ENCODE data around the gene CFAP43. TPM values are rescaled to one million over a fixed set of nuclear protein-coding genes. Genes with fewer than 3 reads are reported as not detected.

The CFAP43 gene
- total and polyA plus RNA-seq, 2 donors (not counting 1 experiment from before 2014, with no cell fraction given) = 0.12 TPM; not detected in 1

- Mint-ChIP-seq H3K4me1 (no peaks in the 10 kb centered on the region), H3K4me3 (no peak overlapping the region), H3K9me3 (ENCODE audit: insufficient read depth) (no peaks in the 10 kb centered on the region), H3K27ac (no peak overlapping the region), H3K27me3 (peaks cover 17% of the 10 kb centered on the region)
- Histone ChIP-seq H3K27me3 (replicated peaks in 1 of 4; ENCODE audit: control extremely low read depth in 1 of 4, control insufficient read depth in 3 of 4, insufficient read depth in 4 of 4, low read length in 3 of 4) (peaks cover 0 to 4% (median 2%) of the 10 kb centered on the region in 4 experiments), H2AFZ (ENCODE audit: insufficient read depth, low read depth, low read length, poor library complexity, severe bottlenecking) (no peak overlapping the region), H3K9ac (ENCODE audit: low read length) (no peak overlapping the region), H3K4me3 (ENCODE audit: control extremely low read depth in 1 of 5, extremely low read depth in 1 of 5, insufficient read depth in 1 of 5, low read depth in 2 of 5, low read length in 4 of 5) (no peak overlapping the region), H3K4me2 (replicated peaks; ENCODE audit: low read depth, low read length, poor library complexity, severe bottlenecking) (no peak overlapping the region), H3K9me3 (ENCODE audit: control extremely low read depth in 1 of 3, control insufficient read depth in 2 of 3, insufficient read depth in 1 of 3, low read length in 2 of 3) (no peaks in the 10 kb centered on the region), H3K79me2 (ENCODE audit: control insufficient read depth, insufficient read depth, low read length) (no peaks in the 10 kb centered on the region), H3K36me3 (replicated peaks in 1 of 2; ENCODE audit: control extremely low read depth in 1 of 2, control insufficient read depth in 1 of 2, extremely low read depth in 1 of 2, insufficient read depth in 2 of 2, low read length in 1 of 2) (peaks cover 2 to 3% of the 10 kb centered on the region in 2 experiments), H3K27ac (ENCODE audit: low read length in 2 of 2) (no peak overlapping the region), H3K4me1 (ENCODE audit: control insufficient read depth in 2 of 2, insufficient read depth in 2 of 2, low read length in 2 of 2) (no peaks in the 10 kb centered on the region), H4K20me1 (ENCODE audit: control insufficient read depth, insufficient read depth, low read length, poor library complexity, severe bottlenecking) (no peaks in the 10 kb centered on the region)
- ChIA-PET CTCF (no interaction called here), POLR2A (no interaction called here)
- intact Hi-C loops (cut with micrococcal nuclease) = no loop called here
- TF ChIP-seq EZH2 (IDR thresholded peaks at IDR 0.05; ENCODE audit: borderline replicate concordance, insufficient read depth, low read depth, low read length, poor library complexity, severe bottlenecking) = no peak
- no peak for TF ChIP-seq CTCF (IDR thresholded peaks at IDR 0.05)
- no CpG with 5 or more reads among the region's 3 CpGs for WGBS (ENCODE audit: insufficient coverage)
- DNase-seq (no peak), ATAC-seq (ENCODE audit: low read depth) (no peak)
Observed at GRCh38 chr10:104130041-104130440, 102.1 kb downstream of the CFAP43 start.

- Histone ChIP-seq H3K9me3 (ENCODE audit: control extremely low read depth in 1 of 3, control insufficient read depth in 2 of 3, insufficient read depth in 1 of 3, low read length in 2 of 3) (no peaks in the 10 kb centered on the region), H4K20me1 (ENCODE audit: control insufficient read depth, insufficient read depth, low read length, poor library complexity, severe bottlenecking) (no peaks in the 10 kb centered on the region), H3K4me2 (replicated peaks; ENCODE audit: low read depth, low read length, poor library complexity, severe bottlenecking) (no peak overlapping the region), H3K9ac (ENCODE audit: low read length) (no peak overlapping the region), H2AFZ (ENCODE audit: insufficient read depth, low read depth, low read length, poor library complexity, severe bottlenecking) (no peak overlapping the region), H3K4me1 (ENCODE audit: control insufficient read depth in 2 of 2, insufficient read depth in 2 of 2, low read length in 2 of 2) (no peaks in the 10 kb centered on the region), H3K27me3 (replicated peaks in 1 of 4; ENCODE audit: control extremely low read depth in 1 of 4, control insufficient read depth in 3 of 4, insufficient read depth in 4 of 4, low read length in 3 of 4) (peaks cover 0 to 3% (median 1%) of the 10 kb centered on the region in 4 experiments), H3K79me2 (ENCODE audit: control insufficient read depth, insufficient read depth, low read length) (no peaks in the 10 kb centered on the region), H3K36me3 (replicated peaks in 1 of 2; ENCODE audit: control extremely low read depth in 1 of 2, control insufficient read depth in 1 of 2, extremely low read depth in 1 of 2, insufficient read depth in 2 of 2, low read length in 1 of 2) (peaks cover 2 to 3% of the 10 kb centered on the region in 2 experiments), H3K27ac (ENCODE audit: low read length in 2 of 2) (no peak overlapping the region), H3K4me3 (ENCODE audit: control extremely low read depth in 1 of 5, extremely low read depth in 1 of 5, insufficient read depth in 1 of 5, low read depth in 2 of 5, low read length in 4 of 5) (no peak overlapping the region)
- 100% methylated on average over 1 of the region's 2 CpGs for WGBS (ENCODE audit: insufficient coverage)
- ATAC-seq (ENCODE audit: low read depth) = no peak
- no peak overlapping the region for H3K27ac Mint-ChIP-seq
- DNase-seq = no peak
- POLR2A ChIA-PET = interaction anchor here (0.5 kb wide), 1 partner anchor 217 kb away, joined by 5 read pairs; no protein-coding TSS in a partner anchor
- no peaks in the 10 kb centered on the region for H3K9me3 Mint-ChIP-seq (ENCODE audit: insufficient read depth)
- TF ChIP-seq EZH2 (IDR thresholded peaks at IDR 0.05; ENCODE audit: borderline replicate concordance, insufficient read depth, low read depth, low read length, poor library complexity, severe bottlenecking) (no peak), CTCF (IDR thresholded peaks at IDR 0.05) (no peak)
- peaks cover 7% of the 10 kb centered on the region for H3K27me3 Mint-ChIP-seq
- intact Hi-C loops (cut with micrococcal nuclease) = no loop called here
- CTCF ChIA-PET = interaction anchor here (0.9 to 2.6 kb wide), 3 partner anchors 30 to 240 kb away, joined by 3 to 10 read pairs (median 3); no protein-coding TSS in a partner anchor
- no peak overlapping the region for H3K4me3 Mint-ChIP-seq
- H3K4me1 Mint-ChIP-seq = peaks cover 2% of the 10 kb centered on the region
Observed at GRCh38 chr10:104128214-104128613, 104.0 kb downstream of the CFAP43 start.
